HG03135 (cell line): ENCODE data around the gene NDUFC2.
"Not testable (repeated sequence)": the region's sequence is repeated elsewhere in the genome, so short reads cannot be mapped to it uniquely, and the experiment has no call there.

Source experiments
- ATAC-seq: cut with Tn5 transposase; IDR thresholded peaks from one replicate; pipeline ENCODE4 v1.9.1; 2021; ENCODE audit warnings: mild to moderate bottlenecking, moderate library complexity; ENCODE audit not compliant: unreplicated experiment

The NDUFC2 gene

DNA sequence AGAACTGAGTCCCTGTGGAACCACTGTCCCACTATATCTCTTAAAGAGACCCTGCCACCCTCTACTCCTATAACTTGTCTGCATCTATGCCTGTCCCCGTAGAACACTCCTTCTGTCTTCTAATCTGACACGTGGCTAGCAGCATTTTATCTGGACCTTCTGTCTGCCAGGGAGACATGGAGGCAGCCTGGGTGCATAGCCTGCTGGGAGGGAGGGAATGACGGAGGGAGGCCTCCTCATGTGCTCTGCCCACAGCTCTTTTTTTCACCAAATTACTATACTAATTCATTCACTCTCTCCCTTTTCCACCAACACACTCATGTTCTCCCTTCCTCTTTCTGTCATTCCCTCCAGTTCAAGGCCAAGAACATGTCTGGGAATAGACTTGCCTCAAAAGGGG is 23.6 kb downstream of the NDUFC2 start:
- ATAC-seq: no peak

DNA sequence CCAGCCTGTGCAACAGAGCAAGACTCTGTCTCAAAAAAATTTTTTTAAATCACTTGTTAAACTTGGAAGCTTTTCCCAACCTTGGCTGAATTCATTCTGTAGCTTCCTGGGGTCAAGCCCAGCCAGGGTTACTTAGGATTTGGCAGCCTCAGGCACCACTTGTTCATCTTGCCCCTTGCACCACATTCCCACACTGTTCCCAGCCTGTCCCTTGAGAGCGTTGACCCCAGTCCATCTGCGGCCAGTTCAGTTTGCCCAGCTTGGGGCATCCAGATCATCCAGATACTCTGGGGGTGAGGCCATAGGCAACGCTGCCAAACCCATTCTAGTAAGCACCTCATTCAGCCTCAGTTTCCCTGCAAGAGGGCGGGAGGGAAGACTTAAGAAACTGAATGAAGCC is 24.7 kb downstream of the NDUFC2 start:
- no peak for ATAC-seq

DNA sequence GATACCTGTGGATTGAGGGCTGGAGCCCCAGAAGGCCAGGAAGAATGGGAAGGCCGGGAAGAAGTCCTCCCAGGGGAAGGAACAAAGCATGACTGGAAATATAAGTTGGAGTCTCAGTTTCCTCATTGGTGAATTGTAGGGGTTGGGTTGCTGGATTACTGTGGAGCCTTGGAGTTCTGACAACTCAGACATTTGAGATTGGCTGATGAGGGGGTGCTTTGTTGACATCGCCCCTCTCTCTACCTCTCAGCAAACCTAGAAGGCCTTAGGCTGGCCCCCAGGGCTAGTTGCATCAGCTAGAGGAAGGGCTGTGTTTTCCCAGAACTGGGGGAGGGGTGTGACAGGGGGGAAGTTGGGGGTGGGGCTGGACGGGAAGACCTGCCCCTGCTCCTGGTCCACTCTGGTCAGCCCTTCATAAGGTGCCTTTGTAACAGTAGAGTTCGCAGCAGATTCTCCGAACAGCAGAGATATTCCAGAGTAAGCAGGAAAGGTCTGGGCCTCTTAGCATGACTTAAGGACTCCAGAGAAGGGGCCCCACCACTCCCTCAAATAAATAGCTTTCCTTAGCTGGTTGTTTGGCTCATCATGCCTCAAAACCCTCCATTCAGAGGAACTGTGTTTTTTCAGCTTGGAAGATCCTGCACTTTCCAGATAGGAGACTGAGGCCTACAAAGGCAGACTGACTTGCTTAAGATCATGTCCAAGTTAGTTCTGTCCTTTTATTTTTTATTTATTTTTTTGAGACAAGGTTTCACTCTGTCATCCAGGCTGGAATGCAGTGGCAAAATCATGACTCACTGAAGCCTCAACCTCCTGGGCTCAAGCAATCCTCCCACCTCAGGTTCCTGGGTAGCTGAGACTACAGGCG is 28.5 kb downstream of the NDUFC2 start:
- no peak for ATAC-seq

DNA sequence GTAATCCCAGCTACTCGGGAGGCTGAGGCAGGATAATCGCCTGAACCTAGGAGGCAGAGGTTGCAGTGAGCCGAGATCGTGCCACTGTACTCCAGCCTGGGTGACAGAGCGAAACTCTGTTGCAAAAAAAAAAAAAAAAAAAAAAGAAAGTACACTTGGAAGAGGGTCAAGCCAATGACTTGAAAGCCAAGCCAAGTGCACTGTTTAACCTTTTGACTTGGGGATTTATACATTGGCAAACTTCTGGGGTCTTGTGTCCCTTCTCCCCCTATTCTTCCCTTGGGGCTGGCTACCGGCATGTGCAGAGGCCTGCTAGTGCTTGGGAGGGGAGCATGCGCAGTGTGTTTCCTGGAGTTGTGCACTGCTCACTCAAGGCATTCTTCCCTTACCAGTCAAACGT is 30.3 kb downstream of the NDUFC2 start:
- ATAC-seq: no peak

DNA sequence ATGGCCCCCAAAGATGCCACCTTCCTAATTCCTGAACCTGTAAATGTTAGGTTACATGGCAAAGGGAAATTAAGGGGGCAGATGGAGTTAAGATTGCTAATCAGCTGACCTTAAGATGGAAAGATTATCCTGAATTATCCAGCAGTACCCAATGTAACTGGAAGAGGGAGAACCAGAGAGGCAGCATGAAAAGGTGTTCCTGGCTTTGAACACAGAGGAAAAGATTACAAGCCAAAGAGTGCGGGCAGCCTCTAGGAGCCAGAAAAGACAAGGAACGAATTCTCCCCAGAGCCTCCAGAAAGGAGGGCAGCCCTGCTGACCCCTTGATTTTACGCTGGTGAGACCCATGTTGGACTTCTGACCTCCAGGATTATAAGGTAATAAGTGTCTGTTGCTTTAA is 31.1 kb downstream of the NDUFC2 start:
- ATAC-seq: no peak

DNA sequence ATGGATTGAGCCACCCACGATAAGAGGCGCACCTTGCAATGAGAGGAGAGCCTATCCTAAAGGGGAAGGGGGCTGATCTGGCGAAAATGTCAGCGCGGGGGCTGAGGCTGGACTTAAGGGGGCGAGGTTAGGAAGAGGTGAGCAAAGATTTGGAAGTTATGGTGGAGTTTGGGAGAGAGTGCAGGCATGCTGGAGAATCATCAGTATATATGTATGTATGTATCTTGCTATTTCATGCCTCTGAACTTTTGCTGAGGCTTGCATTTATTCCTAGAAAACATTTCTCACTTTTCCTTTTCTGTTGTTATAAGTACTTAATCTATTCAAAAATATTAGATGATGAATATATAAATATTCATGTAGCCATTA is 33.2 kb downstream of the NDUFC2 start:
- ATAC-seq: no peak

DNA sequence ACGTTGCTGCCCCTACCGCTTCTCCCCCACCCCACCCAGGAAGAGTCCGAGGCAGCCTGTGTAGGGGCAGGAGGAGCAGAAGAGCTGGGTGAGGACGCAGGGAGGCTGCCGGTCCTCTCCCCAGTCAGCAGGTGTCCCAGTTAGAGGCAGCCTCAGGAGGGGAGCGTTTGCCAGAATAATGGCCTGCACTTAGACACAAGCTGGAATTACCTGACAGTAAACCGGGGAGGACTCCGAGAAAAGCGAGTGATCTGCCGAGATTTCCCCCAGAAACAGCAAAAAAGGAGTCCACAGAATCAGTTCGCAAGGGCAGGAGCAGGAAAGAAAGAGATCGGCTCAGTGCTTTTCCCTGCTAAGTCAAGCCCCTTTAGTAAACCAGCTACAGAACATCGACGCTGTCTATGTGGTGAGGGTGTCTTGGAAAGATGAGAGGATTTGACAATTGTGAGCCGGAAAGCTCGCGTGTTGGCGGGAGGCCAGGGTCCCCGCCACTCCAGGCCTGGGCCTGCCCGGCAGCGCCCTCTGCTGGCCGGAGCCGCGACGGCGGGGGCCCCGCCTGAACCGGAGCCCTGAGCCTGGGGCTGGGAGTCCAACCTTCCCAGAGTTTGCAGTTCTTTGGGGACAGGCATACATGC is 33.7 kb downstream of the NDUFC2 start:
- no peak for ATAC-seq

DNA sequence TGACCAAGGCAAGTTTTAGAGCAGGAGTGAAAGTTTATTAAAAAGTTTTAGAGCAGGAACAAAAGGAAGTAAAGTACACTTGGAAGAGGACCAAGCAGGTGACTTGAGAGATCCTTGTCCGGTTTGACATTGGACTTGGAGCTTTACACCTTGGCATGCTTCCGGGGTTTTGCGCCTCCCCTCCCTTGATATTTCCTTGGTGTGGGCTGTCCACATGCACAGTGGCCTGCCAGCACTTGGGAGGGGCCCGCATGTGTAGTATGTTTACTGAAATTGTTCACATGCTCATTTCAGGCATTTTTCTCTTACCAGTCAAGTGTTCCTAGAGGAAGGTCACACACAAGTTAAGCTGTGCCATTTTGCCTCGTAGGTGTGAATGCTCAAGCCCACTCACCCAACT is 35.0 kb downstream of the NDUFC2 start:
- no peak for ATAC-seq

DNA sequence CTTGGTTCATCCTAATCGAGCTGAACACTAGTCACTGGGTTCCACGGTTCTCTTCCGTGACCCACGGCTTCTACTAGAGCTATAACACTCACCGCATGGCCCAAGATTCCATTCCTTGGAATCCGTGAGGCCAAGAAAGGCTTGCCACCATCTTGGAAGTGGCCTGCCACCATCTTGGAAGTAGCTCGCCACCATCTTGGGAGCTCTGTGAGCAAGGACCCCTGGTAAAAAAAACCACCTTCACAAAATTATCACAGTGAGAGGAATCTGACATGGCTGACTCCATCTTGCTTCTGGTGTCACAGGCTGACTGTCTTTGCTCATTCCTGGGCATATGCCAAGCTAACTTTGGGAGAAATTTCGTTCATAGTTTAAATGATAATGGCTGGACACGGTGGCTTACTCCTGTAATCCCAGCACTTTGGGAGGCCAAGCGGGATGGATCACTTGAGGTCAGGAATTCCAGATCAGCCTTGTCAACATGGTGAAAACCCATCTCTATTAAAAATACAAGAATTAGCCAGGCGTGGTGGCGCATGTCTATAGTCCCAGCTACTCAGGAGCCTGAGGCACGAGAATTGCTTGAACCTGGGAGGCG is 37.7 kb downstream of the NDUFC2 start:
- ATAC-seq: no peak

DNA sequence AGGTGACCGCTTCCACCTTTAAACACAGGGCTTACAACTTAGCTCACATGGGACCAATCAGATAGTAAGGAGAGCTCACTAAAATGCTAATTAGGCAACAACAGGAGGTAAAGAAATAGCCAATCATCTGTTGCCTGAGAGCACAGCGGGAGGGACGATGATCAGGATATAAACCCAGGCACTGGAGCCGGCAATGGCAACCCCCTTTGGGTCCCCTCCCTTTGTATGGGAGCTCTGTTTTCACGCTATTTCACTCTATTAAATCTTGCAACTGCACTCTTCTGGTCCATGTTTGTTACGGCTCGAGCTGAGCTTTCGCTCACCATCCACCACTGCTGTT is 38.3 kb downstream of the NDUFC2 start:
- not testable (repeated sequence) for ATAC-seq

DNA sequence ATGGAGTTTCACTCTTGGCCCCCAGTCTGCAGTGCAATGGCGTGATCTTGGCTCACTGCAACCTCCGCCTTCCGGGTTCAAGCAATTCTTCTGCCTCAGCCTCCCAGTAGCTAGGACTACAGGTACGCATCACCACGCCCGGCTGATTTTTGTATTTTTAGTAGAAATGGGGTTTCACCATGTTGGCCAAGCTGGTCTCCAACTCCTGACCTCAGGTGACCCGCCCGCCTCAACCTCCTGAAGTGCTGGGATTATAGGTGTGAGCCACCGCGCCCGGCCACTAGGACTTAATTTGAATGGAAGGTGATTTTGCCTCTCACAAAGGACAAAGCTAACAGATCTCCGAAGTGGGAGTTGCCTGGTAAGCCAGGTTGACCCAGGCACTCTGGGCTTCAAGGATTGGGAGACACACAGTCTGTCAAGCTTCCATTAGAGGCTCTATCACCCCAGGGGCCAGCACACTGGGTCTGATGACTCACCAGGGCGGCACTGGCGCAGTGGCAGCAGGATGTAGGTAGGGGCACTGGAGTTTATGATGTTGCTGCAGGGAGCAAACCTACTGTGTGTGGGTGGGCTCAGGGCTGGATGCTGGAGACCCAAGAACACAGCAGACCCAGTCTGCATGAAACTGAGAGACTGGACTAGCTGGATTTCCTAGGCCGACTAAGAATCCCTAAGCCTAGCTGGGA is 38.8 kb downstream of the NDUFC2 start:
- no peak for ATAC-seq

DNA sequence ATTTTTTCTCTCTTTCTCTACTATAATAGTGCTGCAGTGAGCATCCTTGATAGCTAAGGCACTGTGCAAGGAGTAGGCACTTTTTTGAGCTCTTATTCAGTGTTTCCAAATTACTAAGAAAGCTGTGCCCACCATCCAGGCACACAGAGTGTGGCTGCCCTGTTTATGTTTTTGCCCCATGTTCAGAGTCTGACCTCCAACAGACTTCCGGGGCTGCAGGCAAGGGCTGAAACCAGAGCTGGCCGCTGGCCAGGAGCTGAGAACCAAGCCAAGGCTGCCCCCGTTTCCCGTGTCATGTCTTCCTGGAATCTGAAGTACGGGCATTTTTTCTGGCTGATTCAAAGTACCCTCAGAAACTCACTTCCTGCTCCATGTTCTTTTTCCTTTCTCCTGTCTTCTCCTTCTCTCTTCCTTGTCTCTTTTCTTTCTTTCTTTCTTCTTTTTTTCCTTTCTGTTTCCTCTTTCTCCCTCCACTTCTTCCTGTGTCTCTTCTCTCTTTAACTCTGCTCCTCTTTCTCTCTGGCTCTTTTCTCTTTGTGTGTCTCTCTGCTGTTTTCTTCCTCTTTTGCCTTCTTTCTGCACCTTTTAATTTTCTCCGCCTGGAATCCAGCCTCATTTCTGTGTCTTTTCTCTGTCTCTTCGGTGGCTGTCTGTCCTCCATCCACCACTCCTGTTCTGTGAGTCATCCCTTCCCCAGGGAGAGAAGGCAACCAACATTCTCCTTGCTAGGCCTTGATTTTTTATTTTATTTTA is 39.6 kb downstream of the NDUFC2 start:
- ATAC-seq: no peak

DNA sequence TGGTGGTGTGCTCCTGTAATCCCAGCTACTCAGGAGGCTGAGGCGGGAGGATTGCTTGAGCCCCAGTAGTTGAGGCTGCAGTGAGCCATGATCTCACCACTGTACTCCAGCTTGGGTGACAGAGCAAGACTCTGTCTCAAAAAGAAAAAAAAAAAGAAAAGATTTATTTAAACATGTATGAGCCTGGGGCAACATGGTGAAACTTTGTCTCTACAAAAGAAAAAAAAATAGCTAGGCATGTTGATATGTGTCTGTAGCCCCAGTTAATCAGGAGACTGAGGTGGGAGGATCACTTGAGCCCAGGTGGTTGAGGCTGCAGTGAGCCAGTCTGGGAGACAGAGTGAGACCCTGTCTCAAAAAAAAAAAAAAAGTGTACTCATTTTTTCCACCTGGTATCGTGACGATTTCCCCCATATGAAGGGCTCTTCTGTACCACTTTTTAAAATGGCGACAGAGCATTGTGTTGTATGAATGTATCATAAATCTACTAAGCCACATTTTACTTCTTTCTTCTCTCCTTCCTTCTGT is 40.2 kb downstream of the NDUFC2 start:
- ATAC-seq: no peak

DNA sequence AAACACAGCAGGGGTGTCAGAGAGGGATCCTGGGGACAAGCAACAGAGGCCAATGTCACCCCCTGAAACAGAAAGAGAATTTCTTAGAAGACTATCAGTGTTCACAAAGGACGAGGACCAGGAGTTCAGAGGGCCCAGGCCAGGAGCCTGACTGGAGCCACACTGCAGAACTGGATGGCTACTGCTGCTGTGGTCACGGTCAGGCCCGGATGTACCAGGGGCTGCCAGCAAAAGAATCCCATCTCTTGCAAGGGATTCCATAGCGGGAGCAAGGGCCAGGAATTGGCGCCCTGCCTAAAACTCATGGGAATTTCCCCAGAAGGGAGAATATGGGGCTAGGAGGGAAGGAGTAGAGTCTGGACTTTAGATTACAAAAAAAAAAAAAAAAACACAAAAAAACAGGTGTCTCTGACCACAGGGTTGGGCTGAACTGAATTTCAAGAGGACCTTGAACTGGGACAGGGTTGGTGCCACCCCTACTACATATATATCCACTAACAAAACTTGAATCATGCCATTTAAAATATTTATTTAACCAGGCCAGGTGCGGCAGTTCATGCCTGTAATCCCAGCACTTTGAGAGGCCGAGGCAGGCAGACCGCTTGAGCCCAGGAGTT is 40.9 kb downstream of the NDUFC2 start:
- no peak for ATAC-seq

DNA sequence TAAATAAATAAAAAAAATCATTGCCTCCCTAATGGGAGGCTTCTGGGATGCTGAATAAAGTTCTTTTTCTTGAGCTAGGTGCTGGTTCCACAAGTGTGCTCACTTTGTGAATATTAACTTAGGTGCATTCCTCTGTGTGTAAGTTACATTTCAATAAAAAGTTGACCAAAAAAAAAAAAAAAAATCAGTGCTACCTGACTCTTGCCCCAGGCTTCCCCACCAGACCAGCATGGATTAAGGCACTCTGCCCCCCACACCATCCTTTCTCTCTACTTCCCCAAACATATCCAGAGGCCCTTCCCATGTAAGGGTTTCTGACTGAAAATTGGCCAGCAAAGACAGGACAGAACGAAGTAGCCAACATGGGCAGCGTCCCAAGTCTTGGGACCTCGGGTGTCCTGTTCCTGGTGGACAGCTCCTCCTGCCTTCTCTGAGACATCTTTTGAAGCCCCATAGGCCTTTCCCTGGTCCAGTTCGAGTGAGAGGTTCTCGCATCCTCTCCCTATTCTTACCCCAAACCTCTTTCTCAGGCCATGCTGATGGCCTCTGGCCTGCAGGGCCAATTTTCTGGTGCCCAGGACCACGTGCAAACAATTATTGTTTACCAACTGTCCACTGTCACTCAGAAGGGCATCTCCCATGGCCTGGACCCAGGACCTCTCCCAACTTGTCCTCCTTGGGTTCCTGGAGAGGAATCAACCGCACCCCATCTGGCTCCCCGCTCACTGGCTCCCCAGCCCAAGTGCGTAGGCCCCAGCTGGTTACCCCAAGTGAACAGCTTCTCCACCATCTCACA is 41.6 kb downstream of the NDUFC2 start:
- ATAC-seq: no peak

DNA sequence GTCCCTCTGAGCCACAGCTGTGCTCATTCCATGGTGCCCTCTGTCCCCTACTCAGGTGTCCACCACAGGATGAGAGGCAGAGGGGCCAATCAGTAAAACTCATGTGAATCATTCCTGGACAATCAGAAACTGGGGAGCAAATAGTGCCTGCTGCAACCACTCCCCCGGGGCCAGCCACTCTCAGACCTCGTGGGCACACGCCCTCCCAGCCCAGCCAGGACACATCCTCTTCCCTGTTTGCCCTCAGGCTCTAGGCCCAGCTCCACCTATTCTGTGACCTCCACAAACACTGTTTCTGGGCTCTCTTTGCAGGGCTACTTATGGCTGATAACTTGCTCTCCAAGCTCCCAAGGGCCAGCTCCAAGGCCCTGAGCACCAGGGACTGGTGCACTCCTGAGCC is 42.6 kb downstream of the NDUFC2 start:
- no peak for ATAC-seq

DNA sequence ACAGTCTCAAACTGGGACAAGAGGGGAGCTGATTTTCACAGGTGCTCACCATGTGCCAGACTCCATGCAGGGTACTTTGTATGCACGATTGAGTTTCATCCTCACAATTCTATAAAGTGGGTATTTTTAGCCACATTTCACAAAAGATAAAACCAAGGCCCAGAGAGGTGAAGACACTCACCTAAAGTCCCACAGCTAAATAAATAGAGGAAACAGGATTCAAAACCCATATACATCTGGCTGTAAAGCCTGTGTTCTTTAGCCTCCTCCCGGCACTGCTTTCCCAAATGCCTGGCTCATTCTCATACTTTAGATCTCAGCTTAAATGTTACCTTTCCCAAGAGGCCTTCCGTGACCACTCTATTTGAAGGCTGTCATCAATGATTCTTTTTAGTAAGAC is 43.3 kb downstream of the NDUFC2 start:
- no peak for ATAC-seq

DNA sequence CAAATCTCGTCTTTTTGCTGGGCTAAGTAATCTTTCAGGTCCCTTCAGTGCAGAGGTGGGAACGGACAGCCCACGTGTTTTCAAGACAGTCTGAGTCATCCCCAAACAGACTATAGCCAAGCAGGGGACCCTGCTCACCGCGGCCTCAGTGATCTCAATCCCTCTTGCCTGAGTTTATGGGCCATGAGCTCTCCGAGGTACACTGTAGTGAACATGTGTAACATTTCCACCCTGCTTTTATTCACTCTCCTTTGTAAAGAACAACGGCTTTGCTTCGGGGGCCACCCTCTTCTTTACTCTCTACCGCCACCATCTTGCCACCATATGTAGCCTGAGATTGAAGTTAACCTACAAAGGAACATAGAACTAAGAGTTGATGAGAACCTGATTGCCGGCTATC is 45.0 kb downstream of the NDUFC2 start:
- ATAC-seq: no peak

DNA sequence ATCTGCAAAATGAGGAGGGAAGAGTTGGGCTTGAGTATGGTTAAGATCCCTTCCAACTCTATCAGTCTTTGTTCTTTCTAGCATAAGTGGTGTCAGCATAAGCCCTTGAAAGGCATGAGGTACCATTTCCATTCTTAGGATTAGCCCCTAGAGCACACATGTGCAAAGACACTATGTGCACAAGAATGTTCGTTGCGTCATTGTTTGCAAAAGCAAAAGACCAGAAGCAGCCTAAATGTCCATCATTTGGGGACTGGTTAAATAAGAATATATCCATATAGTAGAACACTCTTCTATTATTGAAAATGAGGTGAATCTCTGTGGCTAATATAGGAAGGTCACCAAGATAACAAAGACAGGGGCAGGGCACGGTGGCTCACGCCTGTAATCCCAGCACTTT is 46.6 kb downstream of the NDUFC2 start:
- ATAC-seq: no peak

DNA sequence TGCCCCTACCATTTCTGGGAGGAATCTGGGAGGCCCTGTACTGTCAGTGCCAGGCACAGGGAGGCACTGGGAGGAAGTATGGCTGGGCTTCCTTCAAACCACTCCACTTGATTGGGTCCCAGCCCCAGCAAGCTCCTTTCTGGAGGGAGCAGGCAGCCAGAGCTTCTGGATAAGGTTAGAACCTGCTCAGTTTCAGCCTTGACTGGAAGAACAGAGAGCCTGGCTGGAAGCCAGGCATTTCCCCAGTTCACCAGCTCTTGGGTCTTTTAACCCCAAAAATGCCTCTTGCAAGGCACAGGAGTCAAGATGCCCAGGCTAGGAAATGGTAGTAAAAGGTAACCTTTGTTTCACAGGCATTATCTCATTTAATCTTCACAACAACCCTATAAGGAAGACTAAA is 47.6 kb downstream of the NDUFC2 start:
- ATAC-seq: no peak
